ENCODE data around the gene LRP3.

LRP3 gene

GRCh38 chr19:33242911-33243310, 48.8 kb downstream of the LRP3 start:
- no peak overlapping the region for H3K4me2 ChIP-seq (ENCODE audit: low read length)
- TF ChIP-seq EZH2 (IDR thresholded peaks at IDR 0.05; ENCODE audit: borderline replicate concordance, low read length): no peak
- TF ChIP-seq, protein P1, sequence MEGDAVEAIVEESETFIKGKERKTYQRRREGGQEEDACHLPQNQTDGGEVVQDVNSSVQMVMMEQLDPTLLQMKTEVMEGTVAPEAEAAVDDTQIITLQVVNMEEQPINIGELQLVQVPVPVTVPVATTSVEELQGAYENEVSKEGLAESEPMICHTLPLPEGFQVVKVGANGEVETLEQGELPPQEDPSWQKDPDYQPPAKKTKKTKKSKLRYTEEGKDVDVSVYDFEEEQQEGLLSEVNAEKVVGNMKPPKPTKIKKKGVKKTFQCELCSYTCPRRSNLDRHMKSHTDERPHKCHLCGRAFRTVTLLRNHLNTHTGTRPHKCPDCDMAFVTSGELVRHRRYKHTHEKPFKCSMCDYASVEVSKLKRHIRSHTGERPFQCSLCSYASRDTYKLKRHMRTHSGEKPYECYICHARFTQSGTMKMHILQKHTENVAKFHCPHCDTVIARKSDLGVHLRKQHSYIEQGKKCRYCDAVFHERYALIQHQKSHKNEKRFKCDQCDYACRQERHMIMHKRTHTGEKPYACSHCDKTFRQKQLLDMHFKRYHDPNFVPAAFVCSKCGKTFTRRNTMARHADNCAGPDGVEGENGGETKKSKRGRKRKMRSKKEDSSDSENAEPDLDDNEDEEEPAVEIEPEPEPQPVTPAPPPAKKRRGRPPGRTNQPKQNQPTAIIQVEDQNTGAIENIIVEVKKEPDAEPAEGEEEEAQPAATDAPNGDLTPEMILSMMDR (IDR thresholded peaks at IDR 0.05; ENCODE audit: low read length): no peak
- no peaks in the 10 kb centered on the region for H3K36me3 ChIP-seq (ENCODE audit: insufficient read depth, low read length)
- no peak overlapping the region for H3K9ac ChIP-seq (ENCODE audit: low read length)
- H3K4me1 ChIP-seq (ENCODE audit: insufficient read depth, low read length, severe bottlenecking): no peaks in the 10 kb centered on the region
- peaks cover 5% of the 10 kb centered on the region; the same call in 1 of the 2 replicates for H3K9me3 ChIP-seq (ENCODE audit: low read length)
- no peak overlapping the region for H2AFZ ChIP-seq (ENCODE audit: low read length)
- H3K27ac ChIP-seq (ENCODE audit: low read depth, low read length, poor library complexity, severe bottlenecking): no peak overlapping the region
- no peaks in the 10 kb centered on the region for H3K9me2 ChIP-seq (ENCODE audit: low read depth, low read length)
- H3K4me3 ChIP-seq (ENCODE audit: low read depth, low read length, poor library complexity, severe bottlenecking): no peak overlapping the region
- no peaks in the 10 kb centered on the region for H3F3A ChIP-seq (ENCODE audit: insufficient read depth, low read length)
- H3K79me2 ChIP-seq (ENCODE audit: insufficient read depth, low read length): no peaks in the 10 kb centered on the region
- no peaks in the 10 kb centered on the region for H3K27me3 ChIP-seq (ENCODE audit: insufficient read depth, low read length)
- no peaks in the 10 kb centered on the region for H4K20me1 ChIP-seq (ENCODE audit: insufficient read depth, low read length)

DNA sequence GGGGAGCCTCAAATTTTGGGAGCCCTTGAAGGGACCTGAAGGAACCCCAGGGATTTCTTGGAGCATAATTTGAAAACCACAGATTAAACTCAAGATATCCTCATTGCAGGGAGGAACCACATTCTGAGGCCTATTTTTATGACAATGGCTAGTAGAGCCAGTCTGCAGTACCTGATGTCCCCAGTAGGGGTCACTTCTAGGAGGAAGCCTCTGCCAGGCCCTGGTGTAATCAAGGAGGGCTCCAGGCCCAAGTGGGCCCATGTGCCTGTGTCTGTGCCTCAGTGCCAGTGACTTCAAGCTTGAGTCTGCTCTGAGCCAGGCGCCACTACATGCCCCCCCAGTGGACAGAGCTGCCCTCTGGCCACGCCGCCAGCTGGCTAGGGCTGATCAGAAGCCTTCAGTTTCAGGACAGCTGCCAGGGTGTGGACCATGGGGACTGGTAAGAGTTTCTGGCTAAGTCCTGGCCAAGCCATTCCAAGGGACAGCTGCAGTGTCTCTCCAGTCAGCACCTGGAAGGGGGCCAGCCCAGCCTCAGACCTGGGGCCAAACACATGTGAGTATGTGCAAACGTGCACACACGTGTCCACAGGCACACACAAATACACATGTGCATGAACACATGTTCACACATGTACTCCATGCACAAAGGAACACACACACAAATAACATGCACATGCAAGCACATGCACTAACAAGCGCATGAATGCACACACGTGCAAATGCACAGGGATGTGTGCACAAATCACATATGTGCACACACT, 52.0 kb downstream of the LRP3 start:
- TF ChIP-seq, protein P1 (IDR thresholded peaks at IDR 0.05; ENCODE audit: low read length): peak; percentile 43
- no peak for TF ChIP-seq EZH2 (IDR thresholded peaks at IDR 0.05; ENCODE audit: borderline replicate concordance, low read length)
- H3F3A ChIP-seq (ENCODE audit: insufficient read depth, low read length): no peaks in the 10 kb centered on the region
- no peaks in the 10 kb centered on the region for H3K36me3 ChIP-seq (ENCODE audit: insufficient read depth, low read length)
- H3K79me2 ChIP-seq (ENCODE audit: insufficient read depth, low read length): no peaks in the 10 kb centered on the region
- no peaks in the 10 kb centered on the region for H3K27me3 ChIP-seq (ENCODE audit: insufficient read depth, low read length)
- no peaks in the 10 kb centered on the region for H3K4me1 ChIP-seq (ENCODE audit: insufficient read depth, low read length, severe bottlenecking)
- H3K9me3 ChIP-seq (ENCODE audit: low read length): peaks cover 5% of the 10 kb centered on the region; the same call in 1 of the 2 replicates
- H3K4me3 ChIP-seq (ENCODE audit: low read depth, low read length, poor library complexity, severe bottlenecking): no peak overlapping the region
- H4K20me1 ChIP-seq (ENCODE audit: insufficient read depth, low read length): no peaks in the 10 kb centered on the region
- no peaks in the 10 kb centered on the region for H3K9me2 ChIP-seq (ENCODE audit: low read depth, low read length)
- no peak overlapping the region for H3K4me2 ChIP-seq (ENCODE audit: low read length)
- H3K9ac ChIP-seq (ENCODE audit: low read length): no peak overlapping the region
- H3K27ac ChIP-seq (ENCODE audit: low read depth, low read length, poor library complexity, severe bottlenecking): no peak overlapping the region
- H2AFZ ChIP-seq (ENCODE audit: low read length): no peak overlapping the region

DNA sequence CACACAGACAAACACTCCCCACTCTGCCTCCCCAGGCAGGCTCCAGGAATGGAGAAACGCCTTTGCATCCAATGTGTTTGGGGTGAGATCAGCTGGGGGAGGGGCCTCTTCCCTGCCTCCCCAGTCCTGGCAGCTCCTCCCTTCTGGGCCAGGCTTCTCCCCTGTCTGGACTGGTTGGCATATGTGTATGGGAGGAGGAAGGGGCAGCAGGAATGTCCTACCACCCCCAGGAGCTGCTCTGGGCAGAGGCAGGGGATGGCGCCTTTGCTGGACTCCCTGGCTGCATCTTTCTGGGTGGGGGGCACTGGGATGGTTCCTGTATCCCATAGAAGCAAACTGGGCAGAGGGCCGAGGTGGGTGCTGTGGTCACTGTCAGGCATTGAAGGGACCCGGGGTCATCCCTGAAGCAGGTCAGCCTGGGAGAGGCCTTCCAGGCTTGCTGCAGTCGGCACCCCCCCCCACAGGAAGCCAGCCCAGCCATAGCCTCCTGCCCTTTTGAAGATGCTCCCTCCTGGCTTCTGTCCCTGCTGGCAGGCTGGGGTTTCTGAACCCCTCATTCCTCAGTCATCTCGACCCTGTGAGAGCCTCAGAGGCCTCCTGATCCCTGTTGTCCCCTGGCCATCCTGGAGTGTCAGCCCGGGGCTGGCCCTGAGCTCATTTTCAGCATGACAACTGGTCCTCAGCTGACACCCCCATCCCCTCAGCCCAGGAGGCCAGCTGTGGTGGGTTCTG, 52.7 kb downstream of the LRP3 start:
- H3K79me2 ChIP-seq (ENCODE audit: insufficient read depth, low read length): no peaks in the 10 kb centered on the region
- H2AFZ ChIP-seq (ENCODE audit: low read length): no peak overlapping the region
- no peaks in the 10 kb centered on the region for H3K27me3 ChIP-seq (ENCODE audit: insufficient read depth, low read length)
- H3K27ac ChIP-seq (ENCODE audit: low read depth, low read length, poor library complexity, severe bottlenecking): no peak overlapping the region
- TF ChIP-seq, protein P1 (IDR thresholded peaks at IDR 0.05; ENCODE audit: low read length): no peak
- TF ChIP-seq EZH2 (IDR thresholded peaks at IDR 0.05; ENCODE audit: borderline replicate concordance, low read length): no peak
- no peaks in the 10 kb centered on the region for H3F3A ChIP-seq (ENCODE audit: insufficient read depth, low read length)
- peaks cover 5% of the 10 kb centered on the region; the same call in 1 of the 2 replicates for H3K9me3 ChIP-seq (ENCODE audit: low read length)
- H4K20me1 ChIP-seq (ENCODE audit: insufficient read depth, low read length): no peaks in the 10 kb centered on the region
- no peaks in the 10 kb centered on the region for H3K36me3 ChIP-seq (ENCODE audit: insufficient read depth, low read length)
- H3K4me2 ChIP-seq (ENCODE audit: low read length): no peak overlapping the region
- no peaks in the 10 kb centered on the region for H3K4me1 ChIP-seq (ENCODE audit: insufficient read depth, low read length, severe bottlenecking)
- no peak overlapping the region for H3K9ac ChIP-seq (ENCODE audit: low read length)
- H3K9me2 ChIP-seq (ENCODE audit: low read depth, low read length): no peaks in the 10 kb centered on the region
- H3K4me3 ChIP-seq (ENCODE audit: low read depth, low read length, poor library complexity, severe bottlenecking): no peak overlapping the region
